HG02642 (cell line): ENCODE results near the gene SMAD3.

Source experiments
- ATAC-seq: cut with Tn5 transposase; IDR thresholded peaks from one replicate; pipeline ENCODE4 v1.9.1; 2021; ENCODE audit warnings: mild to moderate bottlenecking; ENCODE audit not compliant: unreplicated experiment, poor library complexity

SMAD3 gene

DNA sequence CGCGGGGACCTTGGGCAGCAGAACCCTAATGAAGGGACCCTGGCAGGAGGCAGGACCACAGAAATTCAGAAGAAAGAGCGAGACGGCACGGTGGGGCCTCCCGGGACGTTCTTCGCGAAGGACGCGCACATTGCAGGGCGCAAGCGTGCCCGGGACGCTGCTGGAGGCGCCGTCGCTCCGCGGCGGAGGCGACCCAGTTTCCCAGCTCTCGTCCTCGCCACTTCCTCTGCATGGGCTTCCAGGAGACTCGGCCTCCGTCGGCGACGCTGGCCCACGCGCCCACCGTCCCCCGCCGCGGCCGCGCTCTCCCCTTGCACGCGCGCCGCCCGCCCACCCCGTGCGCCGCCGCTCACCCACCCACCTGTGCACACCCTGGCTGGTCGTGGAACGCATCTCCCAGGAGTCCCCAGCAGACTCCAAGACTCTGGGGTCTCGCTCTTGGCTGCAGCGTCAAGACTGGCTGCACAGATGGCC is 31.8 kb upstream of the SMAD3 start:
- no peak for ATAC-seq

DNA sequence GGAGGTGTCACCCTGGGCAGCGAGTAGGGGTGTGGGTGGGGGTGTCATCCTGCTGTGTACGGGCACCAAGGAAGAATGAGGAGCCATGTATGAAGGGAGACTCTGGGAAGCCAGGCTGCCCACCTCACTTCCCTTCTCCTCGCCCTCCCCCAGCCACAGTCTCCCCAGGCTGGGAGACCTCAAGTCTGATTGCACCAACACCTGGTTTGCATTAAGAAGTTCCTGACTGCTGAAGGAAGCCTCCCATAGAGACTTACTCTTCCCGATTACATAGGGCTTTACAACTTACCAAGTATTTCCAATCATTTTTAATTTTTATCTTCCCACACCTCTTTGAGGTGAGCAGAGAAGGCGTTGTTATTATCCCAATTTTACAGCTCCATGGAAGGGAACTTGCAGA is 29.5 kb upstream of the SMAD3 start:
- ATAC-seq, result no peak

DNA sequence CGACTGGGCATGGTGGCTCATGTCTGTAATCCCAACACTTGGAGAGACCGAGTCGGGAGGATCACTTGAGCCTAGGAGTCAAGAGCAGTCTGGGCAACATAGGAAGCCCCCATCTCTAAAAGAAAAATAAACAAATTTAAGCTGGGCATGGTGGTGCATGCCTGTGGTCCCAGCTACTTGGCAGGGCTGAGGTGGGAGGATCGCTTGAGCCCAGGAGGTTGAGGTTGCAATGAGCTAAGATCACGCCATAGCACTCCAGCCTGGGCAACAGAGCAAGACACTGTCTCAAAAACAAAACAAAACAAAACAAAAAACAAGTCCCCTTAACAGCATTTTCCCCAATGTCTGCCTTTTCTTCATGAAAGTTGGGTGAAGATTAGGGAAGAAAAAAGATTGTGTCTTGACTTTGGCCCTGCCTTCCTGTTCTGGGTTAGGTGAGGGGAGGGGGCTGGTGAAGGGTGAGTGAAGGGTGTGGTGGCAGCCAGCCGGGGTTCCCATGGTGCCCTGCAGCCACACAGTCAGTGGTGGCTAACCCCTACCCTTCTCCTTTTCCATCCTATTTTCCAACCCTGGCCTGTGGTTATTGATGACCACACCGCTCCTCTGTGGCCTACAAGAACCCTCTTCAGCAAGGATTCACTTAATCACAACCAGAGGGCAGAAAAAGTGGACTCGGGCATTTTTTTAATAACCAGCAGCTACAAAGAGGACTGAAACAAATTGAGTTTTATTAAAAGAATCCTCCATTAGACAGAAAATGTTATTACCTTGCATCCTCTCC is 28.4 kb upstream of the SMAD3 start:
- no peak for ATAC-seq

DNA sequence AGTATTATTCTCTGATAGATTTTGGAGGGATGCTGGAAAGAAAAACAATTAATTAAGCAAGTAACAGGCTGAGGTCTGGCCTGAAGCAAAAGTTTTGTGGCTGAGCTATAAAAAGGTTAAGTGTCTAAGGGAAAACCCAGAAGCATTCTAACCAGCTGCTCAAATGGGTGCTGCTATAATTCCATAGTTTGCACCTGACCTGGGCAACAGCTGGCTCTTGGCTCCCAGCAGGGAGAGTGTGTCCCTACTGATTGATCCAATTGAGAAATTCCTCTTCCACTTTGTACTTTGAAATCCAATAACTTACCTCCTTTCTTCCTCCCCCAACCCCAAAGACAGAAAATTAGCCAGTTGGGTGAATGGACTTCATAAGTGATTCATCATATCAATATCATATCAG is 27.7 kb upstream of the SMAD3 start:
- no peak for ATAC-seq

DNA sequence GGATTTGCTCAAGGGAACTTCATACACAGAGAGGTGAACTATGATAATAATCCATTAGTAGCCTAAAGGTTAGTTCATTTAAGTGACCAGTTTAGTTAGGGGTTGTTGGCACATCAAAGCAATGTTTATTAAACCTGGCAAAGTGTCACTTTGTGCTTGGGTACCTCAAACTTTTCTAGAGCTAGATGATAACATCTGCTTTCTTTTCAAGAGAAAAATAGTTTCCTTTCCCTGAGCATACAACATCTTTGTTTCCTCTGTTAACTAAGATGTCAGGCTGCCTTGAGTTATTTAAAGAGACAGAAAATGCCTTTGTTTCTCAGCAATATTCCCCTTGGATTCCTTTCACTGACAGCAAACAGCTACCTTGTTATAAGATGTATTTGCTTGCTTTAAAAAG is 26.7 kb upstream of the SMAD3 start:
- ATAC-seq, result no peak

DNA sequence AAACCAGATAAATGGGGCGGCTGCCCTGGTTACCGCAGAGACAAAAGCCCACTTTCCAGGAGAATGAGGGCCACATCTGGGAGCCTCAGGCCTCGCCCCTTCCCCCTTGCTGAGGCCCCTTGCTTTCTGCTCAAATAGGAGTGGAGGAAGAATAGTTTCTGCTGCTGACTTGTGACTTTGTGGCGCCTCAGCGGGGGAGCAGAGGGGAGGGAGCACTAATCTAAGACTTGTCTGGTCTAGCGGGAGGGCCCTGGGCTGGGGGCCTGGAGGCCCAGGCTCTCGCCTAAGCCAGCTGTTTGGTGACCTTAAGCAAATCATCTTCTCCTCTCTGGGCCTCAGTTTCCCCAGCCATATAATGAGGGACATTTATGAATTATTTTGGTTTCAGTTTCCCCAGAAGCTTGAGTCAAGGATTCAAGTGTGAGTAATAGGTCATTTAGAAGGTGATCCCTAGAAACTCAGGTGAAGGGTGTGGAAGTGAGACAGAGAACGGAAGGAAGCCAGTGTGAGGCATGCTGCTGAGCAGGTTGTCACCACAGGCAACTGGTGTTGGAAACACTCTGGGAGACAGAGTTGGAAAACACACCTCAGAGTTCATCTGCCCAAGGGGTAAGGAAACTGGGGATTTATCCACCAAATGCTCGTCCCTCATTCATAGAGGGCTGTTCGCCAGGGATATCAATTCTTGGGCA is 25.9 kb upstream of the SMAD3 start:
- ATAC-seq, result no peak

DNA sequence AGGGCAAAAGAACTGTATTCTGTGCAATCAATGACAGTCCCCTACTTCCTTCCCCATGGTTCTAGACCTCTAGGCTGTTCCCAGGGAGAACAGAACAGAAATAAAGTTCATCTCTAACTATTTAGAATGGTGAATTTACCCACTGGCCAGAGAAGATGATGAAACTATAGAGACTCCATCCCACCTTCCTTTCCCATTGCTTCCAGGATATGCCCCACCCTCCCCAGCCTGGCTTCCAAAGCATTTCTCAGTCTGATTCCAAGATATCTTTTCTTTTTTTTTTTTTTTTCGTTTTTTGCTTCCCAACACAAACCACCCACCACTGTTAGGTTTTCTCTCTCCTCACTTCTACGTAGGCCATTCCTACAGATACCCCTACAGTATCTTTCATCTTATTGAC is 25.1 kb upstream of the SMAD3 start:
- ATAC-seq, result no peak

DNA sequence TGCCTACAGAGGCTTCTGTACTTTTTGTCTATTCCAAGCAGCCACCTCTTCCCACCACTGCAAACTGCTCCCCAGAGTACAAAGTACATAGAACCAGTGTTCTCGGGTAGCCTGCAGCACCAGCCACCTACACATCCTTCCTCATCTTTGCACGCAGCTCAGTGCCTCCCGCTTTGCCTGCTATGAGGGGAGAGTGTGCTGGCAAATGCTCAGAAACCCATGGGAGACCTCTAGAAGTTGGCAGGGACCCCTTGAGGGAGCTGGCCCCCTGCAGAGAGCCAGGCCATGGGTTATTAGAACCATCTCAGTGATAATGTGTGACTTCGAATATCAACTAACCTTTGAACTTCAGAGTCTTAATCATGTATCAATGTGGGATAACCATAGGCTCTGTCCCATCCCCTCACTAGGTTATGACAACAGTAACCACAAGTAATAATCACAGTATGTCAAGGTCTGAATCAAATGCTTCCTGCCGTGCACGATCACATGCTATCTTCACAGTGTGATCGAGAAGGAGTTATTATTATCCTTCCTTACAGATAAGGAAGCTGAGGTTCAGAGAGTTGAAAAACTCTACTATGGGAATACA is 22.8 kb upstream of the SMAD3 start:
- no peak for ATAC-seq

DNA sequence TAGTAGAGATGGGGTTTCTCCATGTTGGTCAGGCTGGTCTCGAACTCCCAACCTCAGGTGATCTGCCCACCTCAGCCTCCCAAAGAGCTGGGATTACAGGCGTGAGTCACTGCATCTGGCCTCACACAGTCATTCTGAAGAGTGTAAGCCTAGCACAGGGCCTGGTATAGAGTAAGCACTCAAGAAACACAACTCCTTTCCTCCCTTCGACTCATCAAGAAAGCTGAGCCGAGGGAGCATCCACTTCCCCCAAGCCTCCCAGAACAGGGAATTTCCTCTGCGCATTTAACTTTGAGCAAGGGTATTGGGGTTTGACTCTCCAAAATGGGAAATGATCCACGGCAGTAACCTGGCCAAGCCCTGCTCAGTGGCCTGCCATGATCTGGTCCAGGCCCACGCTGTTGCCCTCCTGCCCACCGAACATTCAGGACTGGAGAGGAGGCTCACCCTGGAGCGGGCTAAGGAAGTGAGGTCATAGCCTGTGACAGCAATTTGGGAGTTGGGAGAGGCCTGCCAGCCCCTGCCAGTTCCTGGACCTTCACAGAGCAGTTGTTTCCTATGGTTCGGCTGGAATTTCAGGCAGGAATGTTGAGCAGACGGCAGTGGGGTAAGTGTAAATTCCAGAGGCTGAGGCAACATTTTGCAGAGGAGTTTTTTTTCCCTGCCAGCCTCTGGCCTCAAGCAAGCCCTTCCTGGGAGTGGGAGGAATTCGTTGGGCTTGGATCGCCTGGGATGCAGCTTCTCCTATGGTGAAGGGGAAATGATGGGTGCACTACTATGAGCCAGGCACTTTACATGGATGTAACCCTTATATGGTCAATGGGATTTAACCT is 21.2 kb upstream of the SMAD3 start:
- ATAC-seq, result no peak

DNA sequence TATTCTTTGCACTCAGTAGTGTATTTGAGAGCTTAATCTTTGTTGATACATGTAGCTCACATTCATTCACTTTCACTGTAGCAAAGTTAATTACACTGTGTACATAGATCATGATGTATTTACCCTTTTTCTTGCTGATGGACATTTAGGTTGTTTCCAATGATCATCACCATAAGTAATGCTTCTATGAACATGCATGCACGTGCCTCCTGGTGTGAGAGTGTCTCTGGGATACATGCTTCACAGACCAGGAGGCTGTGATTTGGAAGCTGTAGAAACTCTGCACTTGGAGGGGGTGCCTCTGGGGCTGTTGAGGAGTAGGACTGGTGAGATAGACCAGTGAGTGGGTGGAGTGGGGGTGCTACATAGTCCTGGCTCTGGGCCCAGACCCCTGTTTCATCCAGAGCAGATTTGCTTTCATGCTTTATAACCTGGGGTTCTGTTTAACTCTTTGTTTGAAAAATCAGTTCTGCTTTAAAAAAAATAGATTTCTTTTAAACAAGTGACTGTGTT is 18.2 kb upstream of the SMAD3 start:
- no peak for ATAC-seq

DNA sequence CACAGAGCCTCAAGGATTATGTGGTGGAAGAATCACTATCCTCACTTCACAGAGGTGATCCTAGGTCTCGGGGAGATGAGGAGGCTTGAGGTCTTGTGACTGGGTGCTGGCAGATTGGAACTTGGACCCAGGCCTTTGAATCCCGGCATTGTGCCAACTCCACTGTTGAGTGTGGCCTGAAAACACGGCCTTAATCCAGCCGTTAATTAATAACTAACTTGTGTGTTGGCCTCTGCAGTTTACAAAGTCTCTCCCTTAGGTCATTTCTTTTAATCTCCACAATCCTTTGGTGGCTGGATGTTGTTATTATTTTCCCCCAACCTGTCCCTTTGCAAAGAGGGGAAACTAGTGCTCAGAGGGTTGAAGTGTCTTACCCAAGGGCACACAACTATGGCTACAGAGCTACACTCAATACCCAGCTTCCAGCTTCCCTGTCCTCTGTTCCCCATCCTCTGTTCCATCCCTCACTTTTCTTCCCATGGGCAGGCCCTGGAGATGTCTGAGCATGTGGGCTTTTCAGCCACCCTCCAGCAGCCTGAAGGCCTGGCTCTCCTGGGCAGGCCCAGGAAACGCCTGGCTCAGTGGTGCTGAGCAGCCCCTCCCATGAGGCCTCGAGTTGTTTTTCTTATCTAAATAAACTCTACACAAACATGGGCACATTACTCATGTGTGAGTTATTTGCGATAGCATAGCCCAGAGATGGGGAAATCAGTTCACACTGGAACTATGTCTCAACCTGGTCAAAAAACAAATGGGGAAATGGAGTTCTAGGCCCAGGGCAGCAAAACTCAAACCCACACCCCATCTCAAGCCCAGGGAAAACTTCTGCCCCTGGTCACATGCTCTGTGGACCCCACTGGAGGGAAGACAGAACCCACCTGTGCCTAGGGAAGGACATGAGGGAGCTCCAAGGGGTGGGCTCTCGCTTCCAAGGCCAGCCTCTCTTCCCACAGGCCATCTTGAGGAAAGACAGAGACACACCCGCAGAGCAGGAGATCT is 16.8 kb upstream of the SMAD3 start:
- ATAC-seq, result no peak

DNA sequence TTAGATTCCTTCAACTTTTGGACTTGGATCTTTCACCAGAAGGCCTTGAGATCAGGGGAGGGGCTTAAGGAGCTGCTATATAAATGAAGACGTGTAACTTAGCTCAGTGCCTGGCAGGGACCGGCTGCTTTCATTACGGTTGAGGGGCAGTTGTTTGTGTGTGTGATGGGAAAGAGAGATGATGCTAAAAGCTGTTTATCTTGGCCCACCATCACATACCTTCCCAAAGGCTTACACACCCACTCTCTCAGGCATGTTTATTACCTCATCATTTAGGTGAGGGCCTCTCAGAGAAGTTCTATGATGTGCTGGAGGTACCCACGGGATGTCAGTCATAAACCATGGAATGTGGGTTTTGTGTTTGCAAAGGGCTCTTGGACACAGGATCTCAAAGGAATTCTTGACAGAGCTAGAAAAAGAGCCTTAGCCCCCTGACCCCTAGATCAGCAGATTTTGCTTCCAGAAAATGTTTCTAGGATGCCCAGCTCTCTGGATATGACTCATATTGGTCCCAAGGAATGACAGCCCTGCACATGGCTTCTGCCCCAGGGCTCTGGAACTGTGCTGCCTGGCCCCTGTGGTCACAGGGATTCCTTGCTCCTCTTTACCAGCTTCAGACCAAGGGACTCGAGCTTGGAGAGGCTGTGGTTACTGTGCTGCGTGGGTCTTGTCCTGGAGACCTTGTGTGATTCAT is 15.9 kb upstream of the SMAD3 start:
- no peak for ATAC-seq

DNA sequence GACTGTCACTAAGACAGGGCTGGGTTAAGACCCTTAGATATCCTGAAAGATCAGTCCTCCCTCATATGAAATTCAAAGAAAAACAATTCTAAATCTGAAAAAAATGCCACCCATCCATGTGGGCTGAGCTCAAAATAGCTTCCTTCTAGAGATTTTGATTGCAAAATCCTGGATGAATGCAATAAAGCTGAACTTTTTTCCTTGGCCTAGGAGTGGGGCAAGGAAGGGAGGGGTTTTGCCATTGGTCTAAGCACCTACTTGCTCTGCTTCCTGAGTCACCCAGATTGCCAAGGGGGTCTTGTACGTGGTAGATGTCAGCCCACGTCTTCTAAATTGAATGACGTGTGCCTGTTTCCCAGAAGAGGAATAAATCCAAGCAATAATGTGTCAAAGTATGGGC is 15.3 kb upstream of the SMAD3 start:
- no peak for ATAC-seq

DNA sequence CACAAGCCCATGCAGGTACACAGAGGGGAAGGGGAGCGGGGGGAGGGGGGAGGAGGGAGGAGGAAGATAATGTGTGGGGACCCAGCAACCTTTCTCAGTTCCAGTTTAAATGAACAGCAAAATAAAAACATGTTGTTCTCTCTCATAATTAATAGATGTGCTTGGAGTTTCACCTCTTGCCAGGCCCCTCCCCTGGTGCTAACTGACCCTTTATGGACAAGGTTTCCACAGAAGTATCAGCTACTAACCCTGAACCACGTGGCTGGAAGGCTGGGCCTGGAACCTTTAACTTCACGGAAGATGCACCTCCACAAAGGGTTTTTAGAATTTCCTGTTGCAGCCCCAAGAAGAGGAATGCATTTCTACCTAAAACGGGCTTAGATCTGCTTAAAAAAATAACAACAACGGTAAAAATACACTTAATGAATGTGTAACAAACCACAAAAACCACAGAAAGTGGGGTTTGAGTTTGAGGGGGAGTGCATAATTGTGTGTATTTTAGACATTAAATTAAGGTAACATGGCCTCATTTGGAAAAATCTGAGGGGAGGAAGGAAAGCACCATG is 14.8 kb upstream of the SMAD3 start:
- ATAC-seq, result no peak

DNA sequence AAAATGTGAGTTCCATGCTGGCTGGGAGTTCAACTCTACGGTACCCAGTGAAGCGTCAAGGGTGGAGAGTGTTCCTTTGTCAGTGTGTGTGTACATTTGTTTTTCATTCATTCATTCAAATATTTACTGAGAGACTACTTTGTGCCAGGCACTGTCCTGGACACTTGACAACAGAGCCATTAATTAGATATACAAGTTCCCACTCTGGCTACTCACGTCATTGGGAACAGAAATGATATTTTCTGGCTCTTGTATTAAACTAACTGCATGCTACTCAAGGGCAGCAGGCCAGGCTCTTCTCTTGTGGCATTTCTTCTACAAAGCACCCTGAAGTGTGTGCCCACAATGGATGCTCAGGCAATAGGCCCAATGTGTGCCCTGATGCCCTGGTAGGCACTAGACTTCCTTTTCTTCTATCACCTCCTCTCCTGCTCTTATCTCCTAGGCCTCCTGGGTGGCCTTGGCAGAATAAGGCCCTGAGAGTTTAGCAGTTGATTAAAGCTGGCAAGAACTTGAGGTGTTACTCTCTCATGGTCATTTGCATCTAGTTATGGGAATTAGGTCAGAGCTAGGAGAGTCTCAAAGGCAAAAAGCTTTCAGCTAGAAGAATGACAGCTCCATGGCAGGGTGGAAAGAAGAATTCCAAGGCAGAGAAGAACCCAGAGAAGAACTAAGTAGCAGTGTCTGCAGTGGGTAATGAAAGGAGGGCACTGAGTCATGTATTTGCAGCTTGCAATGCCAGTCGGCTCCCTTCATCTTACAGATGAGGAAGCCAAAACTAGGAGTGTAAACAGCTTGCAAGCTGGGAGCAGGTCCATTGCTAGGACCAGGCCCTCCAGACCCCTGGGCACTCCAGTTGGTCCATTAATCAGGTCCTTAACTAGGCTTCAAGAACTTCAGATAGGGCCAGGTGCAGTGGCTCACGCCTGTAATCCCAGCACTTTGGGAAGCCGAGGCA is 14.0 kb upstream of the SMAD3 start:
- ATAC-seq, result no peak

DNA sequence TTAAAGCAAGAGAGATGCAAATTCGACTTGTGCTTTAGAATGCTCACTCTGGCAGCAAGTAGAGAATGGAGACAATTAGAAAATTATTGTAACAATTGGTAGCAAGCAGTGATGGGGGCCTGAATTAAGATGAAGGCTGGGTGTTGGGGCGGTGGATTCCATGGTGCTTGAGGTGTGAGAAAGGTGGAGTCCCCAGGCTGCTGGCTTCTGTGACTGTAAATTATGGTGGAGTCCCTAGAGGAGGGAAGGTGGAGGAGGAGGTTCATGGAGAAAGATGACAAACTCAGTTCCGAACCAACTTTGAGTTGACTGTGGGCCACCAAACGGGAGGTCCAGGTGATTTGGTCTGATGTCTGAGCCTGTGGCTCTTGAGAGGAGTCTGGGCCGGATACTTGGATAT is 10.7 kb upstream of the SMAD3 start:
- ATAC-seq, result no peak

DNA sequence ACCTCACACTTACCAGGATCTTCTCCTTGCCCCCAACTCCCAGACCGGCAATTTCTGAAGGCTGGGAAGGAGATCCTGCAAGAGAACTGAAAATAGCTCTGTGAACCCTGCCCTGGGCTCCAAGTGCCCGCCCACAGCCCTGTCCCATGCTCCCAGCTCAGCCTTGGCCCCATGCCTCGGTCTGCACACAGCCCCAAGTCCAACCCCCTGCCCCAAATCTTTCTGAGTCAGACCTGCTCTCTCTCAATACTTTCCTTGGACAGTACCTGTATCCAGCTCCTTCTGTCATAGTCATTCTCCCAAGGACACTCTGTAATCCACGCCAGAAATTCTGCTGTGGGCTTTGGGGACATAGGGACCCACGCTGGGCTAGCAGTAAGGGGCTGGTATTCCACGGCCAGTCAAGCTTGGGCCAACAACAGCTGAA is 6.3 kb upstream of the SMAD3 start:
- ATAC-seq, result no peak
